CD14-positive monocyte (primary cell): ENCODE results near the gene TMCC1. TPM values are rescaled to one million over a fixed set of nuclear protein-coding genes. Genes with fewer than 3 reads are reported as not detected.

Experiments
- DNase-seq, 3 donors: peaks; one replicate each; pipeline ENCODE4 v3.0.0-alpha.2; 2011 to 2022
- H2AFZ ChIP-seq: 2 replicates; pipeline ENCODE4 v1.6.0; 2012; ENCODE audit warnings: mild to moderate bottlenecking, low read depth, low read length, inconsistent platforms; ENCODE audit not compliant: insufficient read depth, poor library complexity, severe bottlenecking
- H3K27ac ChIP-seq, 2 donors: 1 replicate in 1 of 2; 2 replicates in 1 of 2; pipeline ENCODE4 v1.5.1; 2012 to 2013; ENCODE audit warnings: low read length in 2 of 2, control low read depth in 1 of 2, inconsistent platforms in 1 of 2, low read depth in 1 of 2, mild to moderate bottlenecking in 1 of 2
- H3K27me3 ChIP-seq, 2 donors: one replicate each; pipeline versions ENCODE4 v1.6.0 to v1.6.1; 2011 to 2013; ENCODE audit warnings: low read length in 2 of 2; ENCODE audit not compliant: control insufficient read depth in 2 of 2, insufficient read depth in 2 of 2
- H3K36me3 ChIP-seq, 2 donors: replicated peaks in 1 of 2; 1 replicate in 1 of 2; 2 replicates in 1 of 2; pipeline versions ENCODE4 v1.5.1 to v1.6.1; 2012 to 2013; ENCODE audit warnings: low read length in 2 of 2, control low read depth in 1 of 2, inconsistent platforms in 1 of 2, mild to moderate bottlenecking in 1 of 2; ENCODE audit not compliant: insufficient read depth in 2 of 2, control insufficient read depth in 1 of 2
- H3K4me1 ChIP-seq, 2 donors: 1 replicate in 1 of 2; 2 replicates in 1 of 2; pipeline versions ENCODE4 v1.5.1 to v1.6.1; 2012 to 2013; ENCODE audit warnings: low read length in 2 of 2, control low read depth in 1 of 2, inconsistent platforms in 1 of 2, mild to moderate bottlenecking in 1 of 2, moderate library complexity in 1 of 2; ENCODE audit not compliant: insufficient read depth in 2 of 2, control insufficient read depth in 1 of 2
- H3K4me2 ChIP-seq: replicated peaks from 2 replicates; pipeline ENCODE3; 2012; ENCODE audit warnings: low read length, moderate library complexity, mild to moderate bottlenecking; ENCODE audit not compliant: poor library complexity, severe bottlenecking; ENCODE audit errors: extremely low read depth
- H3K4me3 ChIP-seq, 3 experiments: fragments of 200-600 bp in 1 of 3; sonication (generic) in 1 of 3; replicated peaks in 1 of 3; 1 replicate in 2 of 3; 2 replicates in 1 of 3; pipeline ENCODE4 v1.5.1; 2011 to 2013; ENCODE audit warnings: low read length in 3 of 3, mild to moderate bottlenecking in 3 of 3, control low read depth in 2 of 3, low read depth in 2 of 3, inconsistent platforms in 1 of 3, moderate library complexity in 1 of 3
- H3K79me2 ChIP-seq: 2 replicates; pipeline ENCODE4 v1.6.0; 2012; ENCODE audit warnings: mild to moderate bottlenecking, control low read depth, inconsistent platforms, low read length, moderate library complexity; ENCODE audit not compliant: insufficient read depth
- H3K9ac ChIP-seq: 2 replicates; pipeline ENCODE4 v1.6.0; 2017; ENCODE audit warnings: low read length, mild to moderate bottlenecking; ENCODE audit not compliant: insufficient read depth, poor library complexity, severe bottlenecking
- H3K9me3 ChIP-seq, 2 donors: replicated peaks in 1 of 2; 1 replicate in 1 of 2; 2 replicates in 1 of 2; pipeline versions ENCODE4 v1.5.1 to v1.6.1; 2012 to 2013; ENCODE audit warnings: low read length in 2 of 2, control low read depth in 1 of 2; ENCODE audit not compliant: control insufficient read depth in 1 of 2, insufficient read depth in 1 of 2
- H4K20me1 ChIP-seq: 2 replicates; pipeline ENCODE4 v1.6.0; 2012; ENCODE audit warnings: mild to moderate bottlenecking, low read length, control low read depth, moderate library complexity; ENCODE audit not compliant: insufficient read depth
- H3K27ac Mint-ChIP-seq, 7 donors: one replicate each; pipeline ENCODE4 v1.8.0; 2020; ENCODE audit warnings: mild to moderate bottlenecking in 7 of 7, mixed read lengths in 7 of 7, moderate library complexity in 6 of 7, inconsistent platforms in 2 of 7
- H3K27me3 Mint-ChIP-seq, 3 donors: one replicate each; pipeline ENCODE4 v1.8.0; 2021 to 2022; ENCODE audit warnings: low read depth in 3 of 3, mild to moderate bottlenecking in 3 of 3, mixed read lengths in 3 of 3, moderate library complexity in 3 of 3, inconsistent platforms in 1 of 3
- H3K36me3 Mint-ChIP-seq, 2 donors: one replicate each; pipeline ENCODE4 v1.8.0; 2020; ENCODE audit warnings: mixed read lengths in 2 of 2, inconsistent platforms in 1 of 2, mild to moderate bottlenecking in 1 of 2
- H3K4me1 Mint-ChIP-seq: one replicate; pipeline ENCODE4 v1.8.0; 2020; ENCODE audit warnings: mild to moderate bottlenecking, mixed read lengths
- H3K4me3 Mint-ChIP-seq, 2 donors: one replicate each; pipeline ENCODE4 v1.8.0; 2020; ENCODE audit warnings: mild to moderate bottlenecking in 2 of 2, mixed read lengths in 2 of 2, moderate library complexity in 1 of 2
- H3K9me3 Mint-ChIP-seq, 7 donors: one replicate each; pipeline ENCODE4 v1.8.0; 2020 to 2022; ENCODE audit warnings: mixed read lengths in 7 of 7, mild to moderate bottlenecking in 6 of 7, moderate library complexity in 6 of 7, inconsistent platforms in 2 of 7
- CTCF ChIP-seq: fragments of 200-600 bp; IDR thresholded peaks from one replicate; pipeline ENCODE4 v1.8.0; 2022; ENCODE audit warnings: antibody characterized with exemption, mild to moderate bottlenecking
- WGBS: methylation state at CpG from one replicate; pipeline ENCODE4 v1.1.5; 2013; ENCODE audit warnings: missing lambda C conversion rate; ENCODE audit not compliant: insufficient coverage; 5-methylcytosine and 5-hydroxymethylcytosine counted together
- intact Hi-C, 2 donors: fragments of 100-400 bp; cut with micrococcal nuclease; formaldehyde crosslinking; loops; one replicate each; pipeline versions ENCODE4 v1.15.0 to v1.15.1; 2023
- polyA plus RNA-seq, 3 donors: library from polyadenylated mRNA; depleted of rRNA in 1 of 3; unstranded in 2 of 3; stranded (reverse) in 1 of 3; fragments of 300-500 nt in 2 of 3; fragments of >200 nt in 1 of 3; fragmentation: Illumina TruSeq in 2 of 3; gene quantifications; 1 replicate in 2 of 3; 2 replicates in 1 of 3; pipeline ENCODE4 v1.2.3, GENCODE V29; 2012 to 2021

The TMCC1 gene
- polyA plus RNA-seq, 3 donors, result 5.0 to 10.2 (median 5.0) TPM

GRCh38 chr3:129827765-129828164 lies 65.7 kb downstream of the TMCC1 start:
- peak overlapping the region; percentile 69 to 87 for H3K4me3 Mint-ChIP-seq
- Histone ChIP-seq H3K4me3 (peak overlapping the region in 1 of 3 experiments; percentile 47), H3K4me2 (peak overlapping the region; percentile 52), H3K27me3 (no peaks in the 10 kb centered on the region), H3K79me2 (peaks cover 27% of the 10 kb centered on the region), H3K9ac (no peak overlapping the region), H2AFZ (peak overlapping the region; percentile 30), H4K20me1 (no peaks in the 10 kb centered on the region), H3K36me3 (no peaks in the 10 kb centered on the region), H3K27ac (peak overlapping the region; percentile 29 to 69), H3K9me3 (no peaks in the 10 kb centered on the region), H3K4me1 (peaks cover 24 to 28% of the 10 kb centered on the region in 2 donors)
- H3K36me3 Mint-ChIP-seq, result peaks cover 0 to 4% of the 10 kb centered on the region in 2 donors
- intact Hi-C loops, result loop anchor here (2.0 to 10.0 kb wide), 5 partner anchors 107 to 337 kb away; no protein-coding TSS in a partner anchor
- H3K4me1 Mint-ChIP-seq, result peaks cover 35% of the 10 kb centered on the region
- H3K27ac Mint-ChIP-seq, result peak overlapping the region; percentile 83 to 96 (median 89)
- 27% methylated on average over 3 of the region's 7 CpGs for WGBS
- no peaks in the 10 kb centered on the region for H3K9me3 Mint-ChIP-seq
- no peak for TF ChIP-seq CTCF
- peaks cover 0 to 2% (median 0%) of the 10 kb centered on the region in 3 donors for H3K27me3 Mint-ChIP-seq
- peak; percentile 70 to 78 (median 74) for DNase-seq

- no peak overlapping the region for H3K4me3 ChIP-seq
- H2AFZ ChIP-seq, result no peak overlapping the region
- H3K4me2 ChIP-seq, result no peak overlapping the region
- H3K9me3 ChIP-seq, result no peaks in the 10 kb centered on the region
- WGBS, result 29% methylated on average over 2 of the region's 3 CpGs
- H3K27me3 ChIP-seq, result no peaks in the 10 kb centered on the region
- no peak overlapping the region for H3K4me3 Mint-ChIP-seq
- H3K9ac ChIP-seq, result no peak overlapping the region
- DNase-seq, result peak; percentile 33 to 68 (median 55)
- peaks cover 27% of the 10 kb centered on the region for H3K79me2 ChIP-seq
- H3K4me1 Mint-ChIP-seq, result peaks cover 51% of the 10 kb centered on the region
- peak overlapping the region in 5 of 7 donors; percentile 13 to 73 (median 16) for H3K27ac Mint-ChIP-seq
- H3K36me3 ChIP-seq, result no peaks in the 10 kb centered on the region
- peak; percentile 89 for TF ChIP-seq CTCF
- H3K27me3 Mint-ChIP-seq, result peaks cover 0 to 2% (median 0%) of the 10 kb centered on the region in 3 donors
- H3K4me1 ChIP-seq, result peaks cover 48 to 54% of the 10 kb centered on the region in 2 donors
- no peaks in the 10 kb centered on the region for H4K20me1 ChIP-seq
- H3K36me3 Mint-ChIP-seq, result peaks cover 0 to 4% of the 10 kb centered on the region in 2 donors
- H3K27ac ChIP-seq, result no peak overlapping the region
- intact Hi-C loops, result loop anchor here (5.0 to 10.0 kb wide), 4 partner anchors 110 to 338 kb away; no protein-coding TSS in a partner anchor
- no peaks in the 10 kb centered on the region for H3K9me3 Mint-ChIP-seq
Measured at GRCh38 chr3:129824926-129825541, 68.5 kb downstream of the TMCC1 start.
